ENCODE data around the gene DPP4. TPM values are rescaled to one million over a fixed set of nuclear protein-coding genes. Genes with fewer than 3 reads are reported as not detected.

Gene DPP4
- total and polyA plus RNA-seq, 2 of the 13 experiments (the other 11 are each of a cell fraction or from before 2014, with no cell fraction given) = 39.4 to 109 TPM

GRCh38 chr2:162016080-162016479 lies 57.9 kb downstream of the DPP4 start:
- ATAC-seq = peak; percentile 76
- Histone ChIP-seq H3K4me1 (ENCODE audit: insufficient read depth, low read length) (peaks cover 28% of the 10 kb centered on the region), H3K79me2 (ENCODE audit: insufficient read depth, low read length) (no peaks in the 10 kb centered on the region), H3K36me3 (replicated peaks in 1 of 2; ENCODE audit: control insufficient read depth in 1 of 2, insufficient read depth in 2 of 2, low read length in 2 of 2) (peaks cover 2 to 39% of the 10 kb centered on the region in 2 experiments), H3K9ac (ENCODE audit: insufficient read depth, low read depth, low read length) (no peak overlapping the region), H4K20me1 (ENCODE audit: insufficient read depth, low read length) (no peaks in the 10 kb centered on the region), H3K27ac (ENCODE audit: extremely low read length, insufficient read depth, low read length) (peak overlapping the region; percentile 16), H3K4me3 (replicated peaks in 1 of 3; ENCODE audit: insufficient read depth in 1 of 3, low read depth in 2 of 3, low read length in 3 of 3) (no peak overlapping the region), H3K27me3 (ENCODE audit: control insufficient read depth in 1 of 2, insufficient read depth in 2 of 2, low read length in 2 of 2) (no peaks in the 10 kb centered on the region), H2AFZ (ENCODE audit: low read length) (no peak overlapping the region), H3K4me2 (ENCODE audit: low read depth, low read length) (no peak overlapping the region), H3K9me3 (ENCODE audit: low read length) (no peaks in the 10 kb centered on the region)
- no peak for FAIRE-seq
- BruUV-seq (replicated peaks) = no TSS peak
- ChIA-PET CTCF (ENCODE audit: low intra/inter-chr PET ratio, low total read pairs) (no interaction called here), POLR2A (interaction anchor here (1.6 kb wide), 1 partner anchor 58 kb away, joined by 3 read pairs; the partner anchor contains the start of gene DPP4)
- intact Hi-C loops (cut with micrococcal nuclease; ENCODE audit: unreplicated experiment) = loop anchor here (1.0 kb wide), 2 partner anchors 11 to 21 kb away; no protein-coding TSS in a partner anchor
- WGBS (ENCODE audit: low lambda C conversion rate) = 4% methylated on average over 2 of the region's 2 CpGs
- in situ Hi-C loops (cut with HindIII; ENCODE audit: extremely low pct_ligation_motif_present, low pct_unique_long_range_greater_than_20kb) = no loop called here
- peak; percentile 72 for DNase-seq (ENCODE audit: low spot score)
- peak; percentile 91 for TF ChIP-seq CEBPG (CRISPR knock-in tag; IDR thresholded peaks at IDR 0.05)
- 0 out of 2 replicates have a peak, but pooled peaks have one; percentile 16 for TF ChIP-seq NR2C2 (CRISPR knock-in tag; IDR thresholded peaks at IDR 0.05; ENCODE audit: borderline replicate concordance)
- TF ChIP-seq ZGPAT (CRISPR knock-in tag; IDR thresholded peaks at IDR 0.05) = 0 out of 2 replicates have a peak, but pooled peaks have one; percentile 29
- no peak for TF ChIP-seq ZC3H13 (CRISPR knock-in tag; IDR thresholded peaks at IDR 0.05)
- TF ChIP-seq THAP8 (CRISPR knock-in tag; IDR thresholded peaks at IDR 0.05; ENCODE audit: borderline replicate concordance) = no peak
- TF ChIP-seq PAXIP1 (CRISPR knock-in tag; conservative IDR thresholded peaks at IDR 0.05) = peak; percentile 37; the same call in 1 of the 2 replicates
- no peak for TF ChIP-seq HNF1A (IDR thresholded peaks at IDR 0.05; ENCODE audit: low read depth)
- no peak for TF ChIP-seq HNF1A (CRISPR knock-in tag; IDR thresholded peaks at IDR 0.05; ENCODE audit: borderline replicate concordance)
- TF ChIP-seq CREM (IDR thresholded peaks at IDR 0.05) = no peak
- TF ChIP-seq CREM (CRISPR knock-in tag; IDR thresholded peaks at IDR 0.05) = no peak
- peak; percentile 61 for TF ChIP-seq HNF4A (CRISPR knock-in tag; IDR thresholded peaks at IDR 0.05)
